Measurements from ENCODE around the gene PNPLA8.
A peak's percentile ranks its signal among the peaks of the same experiment; 100 is the strongest.

Gene PNPLA8

DNA sequence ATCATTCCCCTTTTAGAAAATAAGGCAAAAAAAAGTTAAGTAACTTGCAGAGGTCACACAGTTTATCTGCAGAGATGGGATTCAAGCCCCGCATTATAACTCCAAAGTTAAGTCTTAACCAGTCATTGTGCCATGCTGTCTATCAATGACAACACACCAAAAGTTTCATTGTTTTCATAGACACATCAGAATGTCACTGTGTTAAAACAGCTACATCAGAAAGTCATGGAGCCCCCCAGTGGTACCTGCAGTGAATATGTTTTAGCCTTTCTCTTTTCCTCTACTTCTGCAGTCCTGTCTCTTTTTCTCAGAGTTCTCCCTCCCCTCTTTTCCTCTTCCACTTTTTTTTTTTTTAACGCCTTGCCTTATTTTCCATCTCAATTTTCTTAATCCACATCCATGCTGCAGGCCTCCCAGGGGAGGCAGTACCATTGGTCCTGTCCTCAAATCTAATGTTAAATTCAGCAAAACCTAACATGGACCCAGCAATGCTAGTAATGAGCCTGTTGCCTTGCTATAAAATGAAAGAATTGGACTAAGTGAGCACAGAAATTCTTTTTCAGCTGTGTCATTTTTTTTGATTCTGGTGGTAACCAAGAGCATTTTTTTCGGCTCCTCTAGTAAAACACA lies 65.9 kb downstream of the PNPLA8 start:
- Mint-ChIP-seq H3K9me3 (no peaks in the 10 kb centered on the region), H3K36me3 (ENCODE audit: low read depth) (no peaks in the 10 kb centered on the region), H3K4me1 (peaks cover 6% of the 10 kb centered on the region), H3K27me3 (ENCODE audit: low read depth) (peaks cover 32% of the 10 kb centered on the region), H3K4me3 (peak overlapping the region in 2 of 3 experiments; percentile 22 to 44), H3K27ac (no peak overlapping the region)
- TF ChIP-seq, protein P1, sequence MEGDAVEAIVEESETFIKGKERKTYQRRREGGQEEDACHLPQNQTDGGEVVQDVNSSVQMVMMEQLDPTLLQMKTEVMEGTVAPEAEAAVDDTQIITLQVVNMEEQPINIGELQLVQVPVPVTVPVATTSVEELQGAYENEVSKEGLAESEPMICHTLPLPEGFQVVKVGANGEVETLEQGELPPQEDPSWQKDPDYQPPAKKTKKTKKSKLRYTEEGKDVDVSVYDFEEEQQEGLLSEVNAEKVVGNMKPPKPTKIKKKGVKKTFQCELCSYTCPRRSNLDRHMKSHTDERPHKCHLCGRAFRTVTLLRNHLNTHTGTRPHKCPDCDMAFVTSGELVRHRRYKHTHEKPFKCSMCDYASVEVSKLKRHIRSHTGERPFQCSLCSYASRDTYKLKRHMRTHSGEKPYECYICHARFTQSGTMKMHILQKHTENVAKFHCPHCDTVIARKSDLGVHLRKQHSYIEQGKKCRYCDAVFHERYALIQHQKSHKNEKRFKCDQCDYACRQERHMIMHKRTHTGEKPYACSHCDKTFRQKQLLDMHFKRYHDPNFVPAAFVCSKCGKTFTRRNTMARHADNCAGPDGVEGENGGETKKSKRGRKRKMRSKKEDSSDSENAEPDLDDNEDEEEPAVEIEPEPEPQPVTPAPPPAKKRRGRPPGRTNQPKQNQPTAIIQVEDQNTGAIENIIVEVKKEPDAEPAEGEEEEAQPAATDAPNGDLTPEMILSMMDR (IDR thresholded peaks at IDR 0.05; ENCODE audit: unreplicated experiment in 3 of 3) = peak; percentile 55 to 65 (median 63)

DNA sequence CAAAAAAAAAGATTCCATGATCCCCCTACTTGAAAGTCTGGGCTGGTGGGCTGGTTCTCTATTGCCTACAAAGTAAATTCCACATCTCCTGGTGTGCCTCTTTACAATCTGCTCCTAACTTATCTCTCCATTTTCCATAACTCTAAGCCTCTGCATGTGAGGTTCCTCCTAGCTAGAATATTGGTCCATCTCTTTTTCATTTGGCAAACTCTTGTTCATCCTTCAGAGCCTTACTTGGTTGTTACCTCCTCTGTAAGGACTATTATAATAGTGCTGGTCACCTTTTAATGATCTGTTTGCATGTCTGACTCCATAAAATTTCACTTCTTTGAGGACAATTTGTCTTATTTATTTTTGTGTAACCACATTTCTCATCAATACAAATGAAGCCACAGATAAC lies 68.1 kb downstream of the PNPLA8 start:
- no peak overlapping the region for H3K27ac Mint-ChIP-seq
- peaks cover 10% of the 10 kb centered on the region for H3K4me1 Mint-ChIP-seq
- H3K4me3 Mint-ChIP-seq = peak overlapping the region; percentile 66 to 82 (median 75)
- H3K36me3 Mint-ChIP-seq (ENCODE audit: low read depth) = no peaks in the 10 kb centered on the region
- TF ChIP-seq, protein P1 (IDR thresholded peaks at IDR 0.05; ENCODE audit: unreplicated experiment in 3 of 3) = no peak
- H3K27me3 Mint-ChIP-seq (ENCODE audit: low read depth) = peaks cover 53% of the 10 kb centered on the region
- H3K9me3 Mint-ChIP-seq = no peaks in the 10 kb centered on the region

DNA sequence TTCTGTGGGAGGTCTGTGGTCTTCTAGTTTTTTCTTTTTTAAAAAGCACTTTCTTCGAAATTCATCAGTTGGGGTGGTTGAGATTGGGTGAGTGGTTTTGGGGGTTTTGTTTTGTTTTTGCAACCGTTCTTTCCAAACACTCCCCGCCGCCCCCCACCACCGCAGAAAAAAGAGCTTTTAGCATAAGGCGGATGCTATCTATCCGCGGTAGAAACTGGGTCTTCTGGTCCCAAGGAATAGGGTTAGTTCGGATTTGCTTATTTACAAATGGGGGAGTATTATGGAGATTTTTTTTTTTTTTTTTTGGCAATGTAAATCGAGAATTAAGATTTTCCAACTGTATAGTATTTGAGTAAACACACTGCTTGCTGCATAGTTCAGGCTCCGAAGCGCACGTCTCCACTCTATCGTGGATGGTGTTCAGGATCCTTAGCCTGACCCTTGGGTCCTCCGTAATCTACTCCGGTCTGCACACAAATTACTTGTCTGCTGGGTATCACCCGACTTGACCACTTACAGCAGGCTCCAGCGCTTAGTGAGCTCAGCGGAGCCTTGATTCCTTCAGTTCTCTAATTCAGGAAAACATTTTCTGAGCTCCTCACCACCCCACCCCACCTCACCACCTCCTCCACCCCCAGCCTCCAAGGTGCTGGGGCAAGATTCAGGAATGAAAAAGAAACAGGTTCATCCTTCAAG lies 68.9 kb downstream of the PNPLA8 start:
- no peaks in the 10 kb centered on the region for H3K9me3 Mint-ChIP-seq
- no peak overlapping the region for H3K27ac Mint-ChIP-seq
- peaks cover 61% of the 10 kb centered on the region for H3K27me3 Mint-ChIP-seq (ENCODE audit: low read depth)
- TF ChIP-seq, protein P1 (IDR thresholded peaks at IDR 0.05; ENCODE audit: unreplicated experiment in 3 of 3) = no peak
- peaks cover 10% of the 10 kb centered on the region for H3K4me1 Mint-ChIP-seq
- H3K4me3 Mint-ChIP-seq = peak overlapping the region; percentile 66 to 82 (median 75)
- no peaks in the 10 kb centered on the region for H3K36me3 Mint-ChIP-seq (ENCODE audit: low read depth)

DNA sequence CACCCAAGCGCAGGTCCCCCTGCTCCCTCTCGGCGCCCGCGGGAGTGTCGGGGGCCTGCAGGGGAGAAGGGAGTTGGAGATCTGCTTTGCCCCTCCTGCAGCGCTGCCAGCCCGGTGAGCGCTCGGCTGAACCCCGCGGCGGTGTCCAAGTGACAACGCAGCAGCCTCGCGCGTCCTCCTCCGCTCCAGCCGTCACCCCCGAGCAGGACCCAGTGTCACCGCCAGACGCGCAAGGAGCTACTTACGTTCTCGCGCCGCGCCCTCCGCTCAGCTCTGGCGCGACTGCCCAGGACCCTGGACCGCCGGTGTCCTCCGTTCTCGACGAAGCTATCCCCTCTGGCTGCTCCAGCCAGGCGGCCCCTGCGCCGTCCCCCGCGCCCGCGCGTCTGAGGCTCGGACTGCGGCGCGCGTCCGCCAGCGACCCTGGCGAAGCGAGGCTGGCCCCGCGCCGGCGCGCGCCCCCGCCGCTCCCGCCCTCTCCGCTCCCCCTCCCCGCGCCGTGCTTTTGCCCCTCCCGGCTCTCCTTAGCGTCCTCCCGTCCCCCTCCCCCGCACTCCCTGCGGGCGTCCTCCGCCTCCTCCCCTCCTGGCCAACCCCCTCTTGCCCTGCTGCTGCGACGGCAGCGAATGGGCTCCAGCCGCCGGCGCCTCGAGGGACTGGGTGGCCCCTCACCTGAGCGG lies 69.8 kb downstream of the PNPLA8 start, which contains the start of gene NRCAM:
Gene NRCAM (minus strand): TSS at position 439 of the 680 bp plus-strand sequence. CDS start 216,372 bp downstream, outside the sequence.
- peaks cover 10% of the 10 kb centered on the region for H3K4me1 Mint-ChIP-seq
- peaks cover 70% of the 10 kb centered on the region for H3K27me3 Mint-ChIP-seq (ENCODE audit: low read depth)
- peak within 1 kb of the TSS; percentile 83 to 87 (median 84) for H3K4me3 Mint-ChIP-seq
- H3K27ac Mint-ChIP-seq = no peak within 1 kb of the TSS
- no peaks in the 10 kb centered on the region for H3K9me3 Mint-ChIP-seq
- no peaks in the 10 kb centered on the region for H3K36me3 Mint-ChIP-seq (ENCODE audit: low read depth)
- TF ChIP-seq, protein P1 (IDR thresholded peaks at IDR 0.05; ENCODE audit: unreplicated experiment in 3 of 3) = no peak

DNA sequence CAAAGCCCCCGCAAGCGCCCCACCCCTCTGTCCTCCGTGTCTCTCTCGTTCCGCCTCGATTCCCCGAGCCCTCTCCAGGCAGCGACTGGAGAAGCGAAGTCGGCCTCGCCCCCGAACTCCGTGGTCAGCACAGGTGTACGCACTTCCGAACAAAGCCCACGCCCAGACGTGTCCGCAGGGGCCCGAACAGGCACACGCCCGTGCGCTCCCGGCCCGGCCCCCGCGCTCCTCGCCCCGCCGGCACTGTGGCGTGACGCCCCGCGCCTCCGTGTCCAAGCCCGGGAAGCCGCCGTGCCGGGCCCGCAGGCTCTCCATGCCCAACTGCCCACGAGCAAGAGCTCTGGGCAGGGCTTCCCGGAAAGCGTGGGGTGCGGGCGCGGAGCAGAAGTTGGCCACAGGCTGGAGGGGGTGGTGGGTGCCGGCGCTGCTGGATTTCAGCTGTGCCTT lies 70.4 kb downstream of the PNPLA8 start:
- H3K9me3 Mint-ChIP-seq = no peaks in the 10 kb centered on the region
- TF ChIP-seq, protein P1 (IDR thresholded peaks at IDR 0.05; ENCODE audit: unreplicated experiment in 3 of 3) = no peak
- peaks cover 74% of the 10 kb centered on the region for H3K27me3 Mint-ChIP-seq (ENCODE audit: low read depth)
- H3K27ac Mint-ChIP-seq = no peak overlapping the region
- H3K4me3 Mint-ChIP-seq = peak overlapping the region; percentile 76 to 87 (median 84)
- H3K4me1 Mint-ChIP-seq = peaks cover 10% of the 10 kb centered on the region
- H3K36me3 Mint-ChIP-seq (ENCODE audit: low read depth) = no peaks in the 10 kb centered on the region

Measured in nephron (organoid).